ENCODE measurements around the gene CPT1B. TPM values are rescaled to one million over a fixed set of nuclear protein-coding genes. Genes with fewer than 3 reads are reported as not detected.

CPT1B gene
- total and polyA plus RNA-seq, 2 donors (not counting 3 experiments of a cell fraction or from before 2014, with no cell fraction given), result 7.1 TPM

GRCh38 chr22:50560034-50560433 is 18.2 kb downstream of the CPT1B start:
- intact Hi-C loops (cut with micrococcal nuclease) (loop anchor here (2.0 kb wide), 1 partner anchor 15 kb away; the partner anchor contains the start of gene KLHDC7B), dilution Hi-C loops (cut with MboI; ENCODE audit: extremely low pct_ligation_motif_present, low sequenced_read_pairs) (no loop called here)
- H3K27me3 ChIP-seq (ENCODE audit: control insufficient read depth in 2 of 2, insufficient read depth in 2 of 2, low read length in 2 of 2), result peaks cover 16 to 18% of the 10 kb centered on the region in 2 experiments
- H3K36me3 ChIP-seq (ENCODE audit: control insufficient read depth in 2 of 2, extremely low read depth in 1 of 2, insufficient read depth in 2 of 2, low read length in 2 of 2), result no peaks in the 10 kb centered on the region
- no TSS peak for BruUV-seq (replicated peaks)
- H3K4me3 ChIP-seq (replicated peaks in 1 of 3; ENCODE audit: insufficient read depth in 1 of 3, low read depth in 1 of 3, low read length in 3 of 3), result no peak overlapping the region
- H3K4me1 ChIP-seq (ENCODE audit: control insufficient read depth, extremely low read depth, insufficient read depth, low read length), result peaks cover 5% of the 10 kb centered on the region
- H3K4me2 ChIP-seq (ENCODE audit: insufficient read depth, low read length), result no peak overlapping the region
- TF ChIP-seq FOS (IDR thresholded peaks at IDR 0.05; ENCODE audit: borderline replicate concordance, insufficient read depth, low read length) (no peak), MYC (IDR thresholded peaks at IDR 0.05; ENCODE audit: low read depth, low read length) (no peak), CTCF (IDR thresholded peaks at IDR 0.05; ENCODE audit: extremely low read depth in 1 of 2, insufficient read depth in 1 of 2, low read depth in 1 of 2, low read length in 2 of 2) (no peak), POLR2A (IDR thresholded peaks at IDR 0.05; ENCODE audit: low read depth, low read length) (no peak), POLR2AphosphoS5 (IDR thresholded peaks at IDR 0.05; ENCODE audit: insufficient read depth, low read depth, low read length) (no peak), MAX (IDR thresholded peaks at IDR 0.05; ENCODE audit: insufficient read depth, insufficient read length) (no peak), EZH2 (IDR thresholded peaks at IDR 0.05; ENCODE audit: borderline replicate concordance, low read depth, low read length, severe bottlenecking) (no peak), GATA2 (IDR thresholded peaks at IDR 0.05; ENCODE audit: insufficient read depth, insufficient read length, low read depth, low read length) (no peak), JUN (IDR thresholded peaks at IDR 0.05; ENCODE audit: borderline replicate concordance, insufficient read depth, insufficient read length, low read depth) (no peak)
- POLR2A ChIA-PET, result no interaction called here
- H4K20me1 ChIP-seq (replicated peaks; ENCODE audit: control insufficient read depth, extremely low read depth, insufficient read depth, low read length), result no peaks in the 10 kb centered on the region
- DNase-seq (ENCODE audit: low read depth, low spot score), result no peak
- H3K9ac ChIP-seq (replicated peaks; ENCODE audit: extremely low read depth, insufficient read depth, low read length), result no peak overlapping the region
- no peaks in the 10 kb centered on the region for H3K9me3 ChIP-seq (replicated peaks; ENCODE audit: control insufficient read depth, insufficient read depth, low read length)
- no peaks in the 10 kb centered on the region for H3K9me1 ChIP-seq (replicated peaks; ENCODE audit: control insufficient read depth, extremely low read depth, insufficient read depth, low read length)
- FAIRE-seq, result no peak
- CTCF ChIA-PET, result interaction anchor here (0.8 to 1.6 kb wide), 5 partner anchors 9 to 61 kb away, joined by 3 to 5 read pairs (median 3); partner anchors contain the start of gene SCO2
- no peak overlapping the region for H2AFZ ChIP-seq (ENCODE audit: low read depth, low read length)
- H3K27ac ChIP-seq (ENCODE audit: insufficient read depth, low read depth, low read length), result no peak overlapping the region
- no peaks in the 10 kb centered on the region for H3K79me2 ChIP-seq (ENCODE audit: control insufficient read depth, insufficient read depth, low read length)

Measured in endothelial cell of umbilical vein (primary cell).